IMR-90 (cell line): ENCODE data around the gene KRT83.

ENCODE experiments used
- CTCF ChIP-seq: conservative IDR thresholded peaks from 2 replicates; pipeline ENCODE4 v1.5.1; 2012; ENCODE audit warnings: mild to moderate bottlenecking, low read depth, low read length, improper control_type of control experiment
- ELK1 ChIP-seq: fragments of 150-350 bp; IDR thresholded peaks from 2 replicates; pipeline ENCODE4 v1.6.1; 2016; ENCODE audit warnings: low read depth, mild to moderate bottlenecking, low read length, moderate library complexity, borderline replicate concordance
- MAFK ChIP-seq: IDR thresholded peaks from 2 replicates; pipeline ENCODE4 v1.6.1; 2012; ENCODE audit warnings: low read depth, low read length, improper control_type of control experiment
- MXI1 ChIP-seq: IDR thresholded peaks from 2 replicates; pipeline ENCODE4 v1.6.1; 2012; ENCODE audit warnings: low read depth, mild to moderate bottlenecking, low read length, moderate library complexity, borderline replicate concordance
- NFE2L2 ChIP-seq: fragments of 150-350 bp; IDR thresholded peaks from 2 replicates; pipeline ENCODE4 v1.6.1; 2016; ENCODE audit warnings: low read depth, mild to moderate bottlenecking, low read length
- POLR2A ChIP-seq: IDR thresholded peaks from 2 replicates; pipeline ENCODE4 v1.6.1; 2012; ENCODE audit warnings: mild to moderate bottlenecking, low read depth, low read length
- RAD21 ChIP-seq: IDR thresholded peaks from 2 replicates; pipeline ENCODE4 v1.6.1; 2012; ENCODE audit warnings: low read length, improper control_type of control experiment
- RFX5 ChIP-seq: IDR thresholded peaks from 2 replicates; pipeline ENCODE4 v1.8.0; 2012; ENCODE audit warnings: low read depth, mild to moderate bottlenecking, low read length, moderate library complexity
- USF2 ChIP-seq: fragments of 150-350 bp; IDR thresholded peaks from 2 replicates; pipeline ENCODE4 v1.6.1; 2017; ENCODE audit warnings: mild to moderate bottlenecking, antibody characterized with exemption, low read length, low read depth

GRCh38 chr12:52284562-52285171 is 36.5 kb downstream of the KRT83 start:
- TF ChIP-seq CTCF: no peak
- no peak for TF ChIP-seq RAD21
- TF ChIP-seq USF2: no peak
- no peak for TF ChIP-seq MAFK
- TF ChIP-seq MXI1: no peak
- no peak for TF ChIP-seq NFE2L2
- no peak for TF ChIP-seq POLR2A
- TF ChIP-seq ELK1: no peak
- TF ChIP-seq RFX5: no peak
